Psoas muscle (tissue), 8 donors: ENCODE measurements around the gene NHLH1. TPM values are rescaled to one million over a fixed set of nuclear protein-coding genes. Genes with fewer than 3 reads are reported as not detected.

Experiments
- ATAC-seq, 4 donors: fragments of 200-7000 bp; cut with Tn5 transposase; one replicate each; pipeline ENCODE4 v1.9.1; 2020; ENCODE audit warnings: moderate library complexity in 3 of 4, mild to moderate bottlenecking in 2 of 4
- DNase-seq, 2 donors: peaks; one replicate each; pipeline ENCODE4 v3.0.0-alpha.2; 2020
- H3K27ac ChIP-seq: fragments of 200-600 bp; one replicate; pipeline ENCODE4 v1.8.0; 2022
- H3K27me3 ChIP-seq, 3 donors: fragments of 200-600 bp in 1 of 3; one replicate each; pipeline versions ENCODE4 v1.6.1 to v1.8.0; 2013 to 2022; ENCODE audit warnings: low read length in 2 of 3, mild to moderate bottlenecking in 2 of 3, moderate library complexity in 1 of 3; ENCODE audit not compliant: insufficient read depth in 3 of 3
- H3K36me3 ChIP-seq, 2 donors: fragments of 200-600 bp in 1 of 2; one replicate each; pipeline versions ENCODE4 v1.6.1 to v1.8.0; 2013 to 2022; ENCODE audit warnings: low read depth in 1 of 2, mild to moderate bottlenecking in 1 of 2, moderate library complexity in 1 of 2; ENCODE audit not compliant: insufficient read depth in 1 of 2
- H3K4me1 ChIP-seq: fragments of 200-600 bp; one replicate; pipeline ENCODE4 v1.8.0; 2022
- H3K4me3 ChIP-seq: fragments of 200-600 bp; one replicate; pipeline ENCODE4 v1.8.0; 2022; ENCODE audit warnings: mild to moderate bottlenecking
- H3K9me3 ChIP-seq: fragments of 200-600 bp; one replicate; pipeline ENCODE4 v1.8.0; 2022
- WGBS, 3 donors: extraction: QIAGEN DNeasy Blood & Tissue Kit; methylation state at CpG; one replicate each; pipeline versions ENCODE4 v1.1.6 to v1.1.7; 2013; 5-methylcytosine and 5-hydroxymethylcytosine counted together
- intact Hi-C, 2 donors: fragments of 100-400 bp; cut with DNase I; formaldehyde crosslinking; loops; one replicate each; pipeline versions ENCODE4 v1.11.0 to v1.14.2; 2022
- polyA plus RNA-seq, 3 donors: library from polyadenylated mRNA; stranded (reverse); fragments of 200-250 nt; gene quantifications; one replicate each; pipeline ENCODE4 v1.2.3, GENCODE V29; 2013
- total RNA-seq, 4 donors: library from RNA; stranded (reverse); fragmentation: NEBNext Ultra II Directional in 2 of 4; extraction: Animal tissue kit (Norgen Biotek cat#: 25700) in 2 of 4; gene quantifications; one replicate each; pipeline versions ENCODE4 v1.2.1 to v1.2.4, GENCODE V29; 2021 to 2023
- TF ChIP-seq, protein P1 (sequence below): fragments of 200-600 bp; IDR thresholded peaks from one replicate; pipeline ENCODE4 v1.8.0; 2022; ENCODE audit warnings: antibody characterized with exemption
- donor health status: healthy with polysubstance abuse.
- donor health status: DM: no; HTN: no; CAD: no; lungs with moderate emphysema.
- donor health status: Bipolar disorder and iron deficiency.
- donor health status: healthy.
- donor health status: DM: yes; HTN: yes; CAD: no.
- donor health status: DM: no; HTN: no; CAD: no.
- donor health status: DM: no; HTN: no; CAD: no.
- donor health status: DM: yes; HTN: yes; CAD: no.

Gene NHLH1
- total and polyA plus RNA-seq, 7 donors = 0.06 to 0.20 (median 0.10) TPM; not detected in 3

- ATAC-seq (peak; percentile 71 to 84 (median 78)), DNase-seq (peak; percentile 75 to 86)
- H3K9me3 ChIP-seq = no peaks in the 10 kb centered on the region
- peaks cover 0 to 30% (median 7%) of the 10 kb centered on the region in 3 donors for H3K27me3 ChIP-seq
- no peaks in the 10 kb centered on the region for H3K36me3 ChIP-seq
- peak within 1 kb of the TSS; percentile 46 for H3K27ac ChIP-seq
- intact Hi-C loops = no loop called here
- TF ChIP-seq, protein P1, sequence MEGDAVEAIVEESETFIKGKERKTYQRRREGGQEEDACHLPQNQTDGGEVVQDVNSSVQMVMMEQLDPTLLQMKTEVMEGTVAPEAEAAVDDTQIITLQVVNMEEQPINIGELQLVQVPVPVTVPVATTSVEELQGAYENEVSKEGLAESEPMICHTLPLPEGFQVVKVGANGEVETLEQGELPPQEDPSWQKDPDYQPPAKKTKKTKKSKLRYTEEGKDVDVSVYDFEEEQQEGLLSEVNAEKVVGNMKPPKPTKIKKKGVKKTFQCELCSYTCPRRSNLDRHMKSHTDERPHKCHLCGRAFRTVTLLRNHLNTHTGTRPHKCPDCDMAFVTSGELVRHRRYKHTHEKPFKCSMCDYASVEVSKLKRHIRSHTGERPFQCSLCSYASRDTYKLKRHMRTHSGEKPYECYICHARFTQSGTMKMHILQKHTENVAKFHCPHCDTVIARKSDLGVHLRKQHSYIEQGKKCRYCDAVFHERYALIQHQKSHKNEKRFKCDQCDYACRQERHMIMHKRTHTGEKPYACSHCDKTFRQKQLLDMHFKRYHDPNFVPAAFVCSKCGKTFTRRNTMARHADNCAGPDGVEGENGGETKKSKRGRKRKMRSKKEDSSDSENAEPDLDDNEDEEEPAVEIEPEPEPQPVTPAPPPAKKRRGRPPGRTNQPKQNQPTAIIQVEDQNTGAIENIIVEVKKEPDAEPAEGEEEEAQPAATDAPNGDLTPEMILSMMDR = no peak
- peaks cover 4% of the 10 kb centered on the region for H3K4me1 ChIP-seq
- H3K4me3 ChIP-seq = peak within 1 kb of the TSS; percentile 74
- 0 to 1% (median 1%) methylated on average over 14 to 29 of the region's 34 CpGs for WGBS, 3 donors
These were observed 33.4 kb downstream of the NHLH1 start, which contains the start of gene VANGL2 for GRCh38 chr1:160400223-160400645. Gene VANGL2 (plus strand): TSS chr1:160400564. CDS start chr1:160415838, 15,274 bp downstream.

DNA sequence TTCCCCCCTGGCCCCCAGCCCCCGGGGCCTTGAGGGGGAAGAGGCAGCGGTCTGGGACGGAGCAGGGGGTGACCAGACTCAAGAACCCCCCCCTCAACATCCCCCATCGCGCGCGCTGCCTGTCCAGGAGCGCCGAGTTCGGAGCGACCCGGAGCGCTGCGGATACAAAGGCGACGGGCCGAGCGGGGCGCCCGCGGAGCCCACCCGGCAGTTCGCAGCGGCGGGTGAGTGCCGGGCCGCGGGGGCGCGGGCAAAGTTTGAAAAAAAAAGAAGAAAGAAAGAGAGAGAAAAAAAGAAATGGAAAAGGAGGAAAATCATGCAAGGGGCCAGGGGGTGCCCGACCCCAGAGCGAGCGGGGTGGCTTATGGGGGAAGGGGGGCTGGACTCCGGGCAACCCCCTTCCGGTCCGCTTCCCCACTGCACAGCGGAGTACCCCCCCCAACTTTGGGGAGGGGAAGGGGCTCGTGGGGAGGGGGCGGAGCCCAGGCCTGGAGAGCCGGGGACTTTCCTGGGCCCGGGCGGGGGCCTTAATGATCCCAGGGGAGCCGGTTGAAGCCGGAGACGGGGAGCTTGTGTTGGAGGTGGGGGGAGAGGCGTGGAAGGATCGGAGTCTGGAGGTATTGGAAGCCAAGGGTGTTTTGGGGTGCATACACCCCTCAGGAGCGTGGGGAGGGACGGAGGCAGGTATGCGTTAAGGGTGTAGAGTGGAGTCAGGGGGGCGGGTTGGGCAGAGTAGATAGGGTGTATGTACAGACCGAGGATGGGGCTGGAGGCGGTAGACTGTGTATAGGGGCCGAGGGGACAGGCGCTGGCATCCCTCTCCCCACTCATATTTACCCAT lies 34.0 kb downstream of the NHLH1 start:
- Histone ChIP-seq H3K4me1 (peaks cover 4% of the 10 kb centered on the region), H3K9me3 (no peaks in the 10 kb centered on the region), H3K4me3 (peak overlapping the region; percentile 74), H3K27ac (no peak overlapping the region), H3K27me3 (peaks cover 0 to 30% (median 7%) of the 10 kb centered on the region in 3 donors), H3K36me3 (no peaks in the 10 kb centered on the region)
- ATAC-seq (peak; percentile 25 to 59 (median 38)), DNase-seq (no peak)
- WGBS, 3 donors = 5 to 6% (median 5%) methylated on average over 47 to 54 of the region's 55 CpGs
- TF ChIP-seq, protein P1 = no peak
- intact Hi-C loops = no loop called here

- peaks cover 4% of the 10 kb centered on the region for H3K4me1 ChIP-seq
These were observed 34.6 kb downstream of the NHLH1 start for GRCh38 chr1:160401487-160401805.

DNA sequence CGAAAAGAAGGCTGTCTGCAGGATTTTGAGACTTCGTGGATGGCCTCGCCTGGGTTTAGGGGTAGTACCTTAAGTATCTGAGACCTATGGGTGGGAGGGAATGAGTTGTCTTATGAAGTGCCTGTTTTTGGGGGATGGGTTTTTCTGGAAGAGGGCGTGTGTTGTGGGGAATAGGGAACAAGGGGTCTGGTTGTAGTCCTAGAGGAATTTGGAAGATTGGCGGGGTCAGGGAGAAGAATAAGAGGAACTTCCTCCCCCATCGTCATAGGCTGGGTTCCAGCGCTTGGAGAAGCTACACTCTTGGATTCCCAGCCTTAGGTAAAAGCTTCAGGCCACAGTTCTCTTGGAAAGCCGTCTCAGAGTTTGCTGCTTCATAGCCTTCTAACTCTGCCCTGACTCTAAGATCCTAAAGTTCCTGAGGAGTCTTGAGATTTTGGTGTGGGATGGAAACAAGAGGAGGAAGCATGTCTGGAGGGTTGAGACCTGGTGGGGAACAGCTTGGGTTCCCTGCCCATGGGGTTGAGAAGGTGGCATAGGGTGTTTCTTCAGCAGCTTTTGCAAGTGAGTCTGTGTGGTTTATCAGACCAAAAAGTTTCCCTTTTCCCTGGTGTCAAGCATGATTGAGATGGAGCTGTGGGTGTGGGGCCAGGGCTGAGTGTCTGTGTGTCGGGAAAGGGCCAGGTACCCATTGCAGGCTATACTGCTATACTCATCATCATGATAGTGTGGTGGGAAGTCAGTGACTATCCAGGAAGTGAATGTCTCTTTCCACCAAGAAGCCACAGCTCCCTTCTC lies 35.3 kb downstream of the NHLH1 start:
- Histone ChIP-seq H3K27ac (no peak overlapping the region), H3K9me3 (no peaks in the 10 kb centered on the region), H3K4me3 (no peak overlapping the region), H3K4me1 (peaks cover 4% of the 10 kb centered on the region), H3K27me3 (peaks cover 0 to 30% (median 7%) of the 10 kb centered on the region in 3 donors), H3K36me3 (no peaks in the 10 kb centered on the region)
- TF ChIP-seq, protein P1 = no peak
- no peak for DNase-seq
- 50 to 62% (median 56%) methylated on average over 9 of the region's 9 CpGs for WGBS, 3 donors
- intact Hi-C loops = no loop called here
- no peak for ATAC-seq

More at GRCh38 chr1:160401487-160401805, 34.6 kb downstream of the NHLH1 start:
- TF ChIP-seq, protein P1 = no peak
- DNase-seq (no peak), ATAC-seq (no peak)
- 59 to 73% (median 64%) methylated on average over 7 of the region's 7 CpGs for WGBS, 3 donors
- H3K27ac ChIP-seq = no peak overlapping the region
- no peaks in the 10 kb centered on the region for H3K36me3 ChIP-seq
- intact Hi-C loops = no loop called here
- H3K27me3 ChIP-seq = peaks cover 0 to 30% (median 7%) of the 10 kb centered on the region in 3 donors
- H3K9me3 ChIP-seq = no peaks in the 10 kb centered on the region
- H3K4me3 ChIP-seq = peak overlapping the region; percentile 74
